A673 (cell line): Measurements from ENCODE around the gene NLGN4Y. TPM values are rescaled to one million over a fixed set of nuclear protein-coding genes. Genes with fewer than 3 reads are reported as not detected.

Experiments
- BruUV-seq: library from RNA; stranded (reverse); fragments of 400-500 nt; replicated peaks from 2 replicates; lab custom pipeline; 2021; lab: Mats Ljungman, UMichigan
- CTCF ChIA-PET: fragments of 300-600 bp; sonication (Branson Sonifier 250); formaldehyde crosslinking; loops from one replicate; lab custom pipeline; 2022; ENCODE audit warnings: antibody characterized with exemption; lab: Charles Lee
- POLR2A ChIA-PET: fragments of 300-600 bp; sonication (Branson Sonifier 250); formaldehyde crosslinking; loops from one replicate; lab custom pipeline; 2022; ENCODE audit warnings: antibody characterized with exemption; ENCODE audit not compliant: low non-redundant PET; lab: Charles Lee
- DNase-seq: peaks from one replicate; pipeline ENCODE4 v3.0.0-alpha.2; 2015; ENCODE audit warnings: low spot score
- H3K27ac ChIP-seq: fragments of 200-600 bp; sonication (generic); 2 replicates; pipeline ENCODE4 v1.5.1; 2016; ENCODE audit warnings: mixed run types, low read depth, mild to moderate bottlenecking, mixed read lengths, antibody characterized with exemption, low read length; ENCODE audit not compliant: poor library complexity, severe bottlenecking
- H3K27me3 ChIP-seq: fragments of 200-600 bp; sonication (generic); replicated peaks from 2 replicates; pipeline ENCODE4 v1.6.1; 2017; ENCODE audit warnings: mixed run types, low read depth, mild to moderate bottlenecking, mixed read lengths, antibody characterized with exemption, low read length; ENCODE audit not compliant: insufficient read depth, poor library complexity
- H3K36me3 ChIP-seq: fragments of 200-600 bp; sonication (generic); 2 replicates; pipeline ENCODE4 v1.6.1; 2016; ENCODE audit warnings: mixed run types, mild to moderate bottlenecking, mixed read lengths, antibody characterized with exemption, low read length; ENCODE audit not compliant: insufficient read depth, poor library complexity, severe bottlenecking
- H3K4me1 ChIP-seq: fragments of 200-600 bp; sonication (generic); 2 replicates; pipeline ENCODE4 v1.6.1; 2017; ENCODE audit warnings: mixed run types, mild to moderate bottlenecking, mixed read lengths, antibody characterized with exemption, low read length; ENCODE audit not compliant: insufficient read depth, poor library complexity, severe bottlenecking
- H3K4me3 ChIP-seq: fragments of 200-600 bp; sonication (generic); 2 replicates; pipeline ENCODE4 v1.5.1; 2016; ENCODE audit warnings: low read depth, mixed run types, mild to moderate bottlenecking, mixed read lengths, low read length; ENCODE audit not compliant: poor library complexity, severe bottlenecking
- H3K9me3 ChIP-seq: fragments of 200-600 bp; sonication (generic); 2 replicates; pipeline ENCODE4 v1.6.1; 2016; ENCODE audit warnings: mixed run types, low read depth, mild to moderate bottlenecking, mixed read lengths, antibody characterized with exemption, low read length; ENCODE audit not compliant: poor library complexity, severe bottlenecking
- CTCF ChIP-seq: fragments of 300-800, 200-600 bp; sonication (generic); conservative IDR thresholded peaks from 2 replicates; pipeline ENCODE4 v1.5.1; 2017; ENCODE audit warnings: low read depth, mild to moderate bottlenecking, antibody characterized with exemption, low read length, moderate library complexity, mixed read lengths
- EZH2 ChIP-seq: fragments of 200-600 bp; sonication (generic); IDR thresholded peaks from 2 replicates; pipeline ENCODE4 v1.6.1; 2017; ENCODE audit warnings: borderline replicate concordance, low read depth, mild to moderate bottlenecking, mixed read lengths, antibody characterized with exemption, low read length; ENCODE audit not compliant: poor library complexity, severe bottlenecking
- intact Hi-C: fragments of 100-400 bp; cut with micrococcal nuclease; formaldehyde crosslinking; loops from one replicate; pipeline ENCODE4 v1.10.0; 2022; ENCODE audit not compliant: unreplicated experiment
- total RNA-seq: library from RNA; stranded (reverse); gene quantifications from 2 replicates; pipeline ENCODE4 v1.2.3, GENCODE V29; 2021

The NLGN4Y gene
- total RNA-seq, 1 experiment from 2014 or later = not detected

- no peaks in the 10 kb centered on the region for H3K36me3 ChIP-seq
- CTCF ChIA-PET = no interaction called here
- intact Hi-C loops = no loop called here
These were observed 224.0 kb downstream of the NLGN4Y start for GRCh38 chrY:14748329-14748728.

GRCh38 chrY:14755571-14755970 lies 231.2 kb downstream of the NLGN4Y start:
- ChIA-PET POLR2A (no interaction called here), CTCF (no interaction called here)
- Histone ChIP-seq H3K36me3 (no peaks in the 10 kb centered on the region), H3K27ac (no peak overlapping the region), H3K9me3 (no peaks in the 10 kb centered on the region), H3K27me3 (no peaks in the 10 kb centered on the region), H3K4me1 (no peaks in the 10 kb centered on the region), H3K4me3 (no peak overlapping the region)
- DNase-seq = no peak
- intact Hi-C loops = no loop called here
- no TSS peak for BruUV-seq
- TF ChIP-seq EZH2 (no peak), CTCF (no peak)

More at GRCh38 chrY:14748329-14748728, 224.0 kb downstream of the NLGN4Y start:
- TF ChIP-seq EZH2 = no peak
- no peak for TF ChIP-seq CTCF
- Histone ChIP-seq H3K4me1 (no peaks in the 10 kb centered on the region), H3K27ac (no peak overlapping the region), H3K9me3 (no peaks in the 10 kb centered on the region), H3K27me3 (no peaks in the 10 kb centered on the region), H3K4me3 (no peak overlapping the region)
- DNase-seq = no peak
- POLR2A ChIA-PET = no interaction called here
- BruUV-seq = no TSS peak

- POLR2A ChIA-PET = no interaction called here
- no peaks in the 10 kb centered on the region for H3K9me3 ChIP-seq
- no peak for DNase-seq
- H3K4me3 ChIP-seq = no peak overlapping the region
- intact Hi-C loops = no loop called here
- no peak overlapping the region for H3K27ac ChIP-seq
- H3K36me3 ChIP-seq = no peaks in the 10 kb centered on the region
- TF ChIP-seq CTCF (no peak), EZH2 (no peak)
- CTCF ChIA-PET = no interaction called here
- no peaks in the 10 kb centered on the region for H3K27me3 ChIP-seq
- H3K4me1 ChIP-seq = no peaks in the 10 kb centered on the region
- BruUV-seq = no TSS peak
These were observed 238.6 kb downstream of the NLGN4Y start for GRCh38 chrY:14762903-14763302.
